HEK293T (cell line): ENCODE measurements around the gene SLC25A21.

Experiments used
- CTCF ChIA-PET: fragments of 350-600 bp; formaldehyde crosslinking; extraction: SDS; loops from one replicate; lab custom pipeline; 2021; ENCODE audit warnings: antibody characterized with exemption, inconsistent platforms; lab: Yijun Ruan, JAX
- POLR2A ChIA-PET: fragments of 350-600 bp; formaldehyde crosslinking; extraction: SDS; loops from one replicate; lab custom pipeline; 2020; ENCODE audit warnings: antibody characterized with exemption, inconsistent platforms; lab: Yijun Ruan, JAX
- DNase-seq: peaks from one replicate; pipeline ENCODE4 v3.0.0; 2012; ENCODE audit warnings: mixed read lengths; ENCODE audit errors: extremely low spot score
- ARNT ChIP-seq: fragments of 450-650 bp; IDR thresholded peaks from 2 replicates; pipeline ENCODE4 v1.6.1; 2017; ENCODE audit warnings: mild to moderate bottlenecking
- BHLHE40 ChIP-seq: fragments of 450-650 bp; IDR thresholded peaks from 2 replicates; pipeline ENCODE4 v1.6.1; 2016; ENCODE audit warnings: mild to moderate bottlenecking, moderate library complexity, borderline replicate concordance
- CTBP1 ChIP-seq: fragments of 450-650 bp; IDR thresholded peaks from 2 replicates; pipeline ENCODE4 v1.6.1; 2016; ENCODE audit warnings: borderline replicate concordance
- ELF4 ChIP-seq: fragments of 450-650 bp; IDR thresholded peaks from 2 replicates; pipeline ENCODE4 v1.6.1; 2017; ENCODE audit warnings: antibody characterized with exemption
- FOXA1 ChIP-seq: fragments of 450-650 bp; IDR thresholded peaks from 2 replicates; pipeline ENCODE4 v1.6.1; 2016; ENCODE audit warnings: mild to moderate bottlenecking
- FOXK2 ChIP-seq: fragments of 450-650 bp; IDR thresholded peaks from 2 replicates; pipeline ENCODE4 v1.6.1; 2016; ENCODE audit warnings: mild to moderate bottlenecking
- FOXM1 ChIP-seq: fragments of 450-650 bp; IDR thresholded peaks from 2 replicates; pipeline ENCODE4 v1.6.1; 2017; ENCODE audit warnings: mild to moderate bottlenecking, borderline replicate concordance
- HDGF ChIP-seq: fragments of 450-650 bp; IDR thresholded peaks from 2 replicates; pipeline ENCODE4 v1.6.1; 2017; ENCODE audit warnings: antibody characterized with exemption, borderline replicate concordance
- L3MBTL2 ChIP-seq: fragments of 450-650 bp; conservative IDR thresholded peaks from 2 replicates; pipeline ENCODE4 v1.6.1; 2016; ENCODE audit warnings: mild to moderate bottlenecking
- LEF1 ChIP-seq: fragments of 450-650 bp; IDR thresholded peaks from 2 replicates; pipeline ENCODE4 v1.6.1; 2017; ENCODE audit warnings: mild to moderate bottlenecking, borderline replicate concordance
- NFRKB ChIP-seq: fragments of 450-650 bp; IDR thresholded peaks from 2 replicates; pipeline ENCODE4 v1.6.1; 2016; ENCODE audit warnings: mild to moderate bottlenecking, moderate library complexity
- SP1 ChIP-seq: fragments of 450-650 bp; IDR thresholded peaks from 2 replicates; pipeline ENCODE4 v1.6.1; 2017
- SUZ12 ChIP-seq: fragments of 450-650 bp; IDR thresholded peaks from 2 replicates; pipeline ENCODE4 v1.6.1; 2016; ENCODE audit warnings: mild to moderate bottlenecking
- TARDBP ChIP-seq: fragments of 450-650 bp; IDR thresholded peaks from 2 replicates; pipeline ENCODE4 v1.6.1; 2016
- ZNF384 ChIP-seq: fragments of 450-650 bp; IDR thresholded peaks from 2 replicates; pipeline ENCODE4 v1.6.1; 2016
- TF ChIP-seq, protein P1 (sequence below): fragments of 450-650 bp; IDR thresholded peaks from 2 replicates; pipeline ENCODE4 v1.6.1; 2016

SLC25A21 gene

DNA sequence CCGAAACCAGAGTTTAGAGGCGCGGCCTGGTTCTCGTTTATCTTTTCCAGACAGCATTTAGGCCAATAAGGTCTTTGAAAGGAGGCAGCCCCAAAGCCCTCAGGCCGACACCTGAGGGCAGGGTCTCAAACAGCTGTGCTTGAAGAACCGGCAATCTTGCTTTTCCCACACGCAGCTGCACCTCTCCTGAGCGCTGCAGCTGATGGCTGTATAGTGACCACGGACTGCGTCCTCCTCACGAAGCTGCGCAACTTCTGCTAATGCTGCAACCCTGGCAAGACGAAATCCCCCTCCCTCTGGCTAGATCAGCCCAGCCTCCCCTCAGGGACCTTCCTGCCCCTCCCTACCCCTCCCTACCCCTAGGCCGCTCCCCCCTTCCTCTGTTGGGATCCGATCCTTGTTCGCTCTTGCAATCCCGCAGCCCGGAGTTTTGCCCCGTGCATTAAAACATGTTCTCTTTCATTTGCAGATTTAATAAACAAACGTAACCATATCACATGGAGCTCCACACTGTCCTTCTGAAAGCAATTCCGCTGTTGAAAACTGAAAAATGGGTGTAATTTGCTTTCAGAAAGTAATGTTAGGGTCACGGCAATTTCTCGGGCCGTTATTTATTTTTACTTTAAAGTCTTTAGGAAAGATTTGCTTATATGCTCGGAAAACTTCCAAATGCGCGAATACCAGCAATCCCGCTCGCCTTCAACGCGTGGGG is 515.6 kb downstream of the SLC25A21 start:
- no peak for DNase-seq
- TF ChIP-seq ELF4: no peak
- TF ChIP-seq L3MBTL2: no peak
- no peak for TF ChIP-seq LEF1
- TF ChIP-seq ZNF384: no peak
- no peak for TF ChIP-seq CTBP1
- TF ChIP-seq ARNT: no peak
- TF ChIP-seq BHLHE40: no peak
- CTCF ChIA-PET: interaction anchor here (0.7 to 1.2 kb wide), 2 partner anchors 297 to 461 kb away, joined by 3 read pairs; no protein-coding TSS in a partner anchor
- POLR2A ChIA-PET: no interaction called here

DNA sequence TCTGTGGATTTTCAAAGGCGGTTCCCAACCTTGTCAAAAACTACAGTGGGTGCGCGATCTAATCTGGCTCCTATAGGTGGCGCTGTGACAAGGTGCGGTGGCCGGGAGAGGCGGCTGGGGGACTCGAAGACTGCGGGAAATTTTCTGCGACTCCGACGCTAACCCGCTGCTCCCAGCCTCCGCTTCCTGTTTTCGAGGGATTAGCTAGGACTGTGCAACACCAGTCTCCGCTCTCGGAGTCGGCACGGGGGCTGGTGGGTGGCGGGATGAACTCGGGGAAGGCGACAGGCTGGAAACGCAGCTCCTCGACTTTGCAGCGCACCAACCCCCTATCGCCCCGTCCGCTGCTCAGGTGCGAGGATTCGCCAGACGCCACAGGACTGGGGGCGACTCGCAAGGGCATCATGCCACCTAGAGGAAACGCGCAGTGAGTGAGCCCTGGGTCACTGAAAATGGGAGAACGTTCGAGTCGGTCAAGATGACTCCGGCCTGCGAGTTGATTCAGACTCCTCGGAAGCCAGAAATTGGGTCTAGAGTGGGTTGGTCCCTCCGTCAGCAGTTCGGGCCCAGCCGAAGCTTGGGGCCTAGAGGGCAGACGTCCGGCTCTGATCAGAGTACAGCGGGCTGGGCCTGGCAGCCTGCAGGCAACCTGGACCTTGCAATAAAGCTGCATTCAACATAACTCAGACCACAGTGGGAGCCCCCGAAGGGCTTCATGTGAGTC is 516.3 kb downstream of the SLC25A21 start:
- no peak for TF ChIP-seq CTBP1
- TF ChIP-seq HDGF: no peak
- TF ChIP-seq LEF1: no peak
- TF ChIP-seq SP1: no peak
- no peak for TF ChIP-seq SUZ12
- no peak for TF ChIP-seq FOXK2
- no peak for TF ChIP-seq ZNF384
- no peak for TF ChIP-seq BHLHE40
- no peak for TF ChIP-seq FOXM1
- TF ChIP-seq, protein P1, sequence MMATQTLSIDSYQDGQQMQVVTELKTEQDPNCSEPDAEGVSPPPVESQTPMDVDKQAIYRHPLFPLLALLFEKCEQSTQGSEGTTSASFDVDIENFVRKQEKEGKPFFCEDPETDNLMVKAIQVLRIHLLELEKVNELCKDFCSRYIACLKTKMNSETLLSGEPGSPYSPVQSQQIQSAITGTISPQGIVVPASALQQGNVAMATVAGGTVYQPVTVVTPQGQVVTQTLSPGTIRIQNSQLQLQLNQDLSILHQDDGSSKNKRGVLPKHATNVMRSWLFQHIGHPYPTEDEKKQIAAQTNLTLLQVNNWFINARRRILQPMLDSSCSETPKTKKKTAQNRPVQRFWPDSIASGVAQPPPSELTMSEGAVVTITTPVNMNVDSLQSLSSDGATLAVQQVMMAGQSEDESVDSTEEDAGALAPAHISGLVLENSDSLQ: no peak
- no peak for DNase-seq
- ChIA-PET CTCF (interaction anchor here (0.7 kb wide), 1 partner anchor 298 kb away, joined by 3 read pairs; no protein-coding TSS in a partner anchor), POLR2A (no interaction called here)

DNA sequence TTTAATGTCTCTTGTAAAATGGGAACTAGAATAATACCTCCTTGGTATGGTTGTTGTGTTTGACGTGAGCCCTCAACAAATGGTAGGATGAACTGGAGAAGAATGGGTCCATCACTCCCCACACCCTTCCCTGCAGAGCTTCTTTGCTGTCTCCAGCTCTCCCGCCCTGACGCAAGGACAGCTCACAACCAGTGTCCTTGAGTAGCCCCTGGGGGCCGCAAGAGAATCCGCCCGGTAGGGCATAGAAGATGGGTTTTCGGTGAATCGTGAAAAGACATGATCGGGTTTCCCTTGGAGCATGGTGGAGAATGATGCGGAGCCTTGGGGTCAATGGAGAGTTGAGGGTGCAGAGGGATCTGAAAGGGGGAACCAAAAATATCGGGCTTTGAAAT is 516.8 kb downstream of the SLC25A21 start:
- CTCF ChIA-PET: no interaction called here
- DNase-seq: no peak
- POLR2A ChIA-PET: no interaction called here
- TF ChIP-seq NFRKB: no peak
- TF ChIP-seq CTBP1: no peak
- TF ChIP-seq ELF4: no peak
- no peak for TF ChIP-seq SP1
- TF ChIP-seq TARDBP: no peak
- TF ChIP-seq ZNF384: no peak
- no peak for TF ChIP-seq L3MBTL2
- TF ChIP-seq ARNT: no peak
- TF ChIP-seq FOXM1: no peak
- no peak for TF ChIP-seq LEF1
- TF ChIP-seq HDGF: no peak
- TF ChIP-seq BHLHE40: no peak
- TF ChIP-seq FOXK2: no peak
- TF ChIP-seq, protein P1: no peak

DNA sequence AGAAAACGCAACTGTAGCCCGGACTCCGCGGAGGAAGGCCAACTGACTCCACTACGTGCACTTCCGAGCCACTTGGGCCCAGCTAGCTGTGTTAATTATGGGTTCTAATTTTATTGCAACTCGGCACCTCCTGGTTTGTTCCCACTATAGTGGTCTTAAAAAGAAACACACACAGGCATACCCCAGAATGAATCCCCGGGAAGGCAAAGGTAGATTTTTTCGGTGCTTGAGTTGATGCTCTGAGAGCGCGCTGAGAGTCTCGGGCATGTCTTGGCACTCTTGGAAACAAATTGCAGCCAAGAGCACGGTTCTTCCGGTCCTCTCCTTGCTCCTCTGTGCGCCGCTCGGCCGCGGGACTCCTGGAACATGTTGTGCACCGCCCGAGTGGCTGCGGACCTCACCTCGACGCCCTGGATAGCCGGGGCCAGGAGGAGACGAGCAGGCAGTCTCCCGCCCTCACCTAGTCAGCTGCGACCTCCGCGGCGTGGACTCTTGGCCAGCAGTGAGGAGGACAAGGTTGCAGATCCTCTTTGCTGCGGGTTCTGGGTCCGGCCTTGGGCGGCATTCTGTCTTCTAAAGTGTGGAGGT is 517.5 kb downstream of the SLC25A21 start:
- POLR2A ChIA-PET: no interaction called here
- CTCF ChIA-PET: no interaction called here
- no peak for DNase-seq

More for the DNA sequence above, 517.5 kb downstream of the SLC25A21 start:
- TF ChIP-seq BHLHE40 (no peak), CTBP1 (no peak), LEF1 (no peak), SP1 (no peak), L3MBTL2 (no peak), FOXM1 (no peak), SUZ12 (no peak), TARDBP (no peak), FOXA1 (no peak), ZNF384 (no peak), ELF4 (no peak), ARNT (no peak), HDGF (no peak), NFRKB (no peak), FOXK2 (no peak)
- TF ChIP-seq, protein P1: no peak
